Heart left ventricle (tissue), 16 donors: ENCODE measurements around the gene EP400. TPM values are rescaled to one million over a fixed set of nuclear protein-coding genes. Genes with fewer than 3 reads are reported as not detected.

Experiments used
- ATAC-seq, 4 donors: fragments of 200-7000 bp; cut with Tn5 transposase; one replicate each; pipeline ENCODE4 v1.9.1; 2020 to 2022; ENCODE audit warnings: moderate library complexity in 4 of 4, mild to moderate bottlenecking in 3 of 4, moderate number of reproducible peaks in 1 of 4
- DNase-seq, 5 donors: peaks; one replicate each; pipeline ENCODE4 v3.0.0-alpha.2; 2020
- H3K27ac ChIP-seq, 12 donors: fragments of 200-600 bp; sonication (generic) in 4 of 12; one replicate each; pipeline versions ENCODE4 v1.5.0 to v1.8.0; 2016 to 2022; ENCODE audit warnings: mild to moderate bottlenecking in 2 of 12
- H3K27me3 ChIP-seq, 9 donors: fragments of 200-600 bp; sonication (generic) in 2 of 9; one replicate each; pipeline versions ENCODE4 v1.5.1 to v1.8.0; 2016 to 2022; ENCODE audit warnings: mild to moderate bottlenecking in 3 of 9
- H3K36me3 ChIP-seq, 9 donors: fragments of 200-600 bp; sonication (generic) in 2 of 9; one replicate each; pipeline versions ENCODE4 v1.5.0 to v1.8.0; 2018 to 2022; ENCODE audit warnings: mild to moderate bottlenecking in 2 of 9
- H3K4me1 ChIP-seq, 12 donors: fragments of 200-600 bp; sonication (generic) in 4 of 12; one replicate each; pipeline versions ENCODE4 v1.5.0 to v1.8.0; 2016 to 2022; ENCODE audit warnings: mild to moderate bottlenecking in 3 of 12
- H3K4me3 ChIP-seq, 12 donors: fragments of 200-600 bp; sonication (generic) in 4 of 12; one replicate each; pipeline versions ENCODE4 v1.5.0 to v1.8.0; 2017 to 2022; ENCODE audit warnings: mild to moderate bottlenecking in 9 of 12, moderate library complexity in 4 of 12
- H3K9me3 ChIP-seq, 12 donors: fragments of 200-600 bp; sonication (generic) in 4 of 12; one replicate each; pipeline versions ENCODE4 v1.5.0 to v1.8.0; 2016 to 2022; ENCODE audit warnings: mild to moderate bottlenecking in 1 of 12
- POLR2A ChIP-seq, 2 donors: fragments of 450-650 bp; IDR thresholded peaks; one replicate each; pipeline ENCODE4 v1.6.1; 2017; ENCODE audit warnings: antibody characterized with exemption in 2 of 2, mild to moderate bottlenecking in 2 of 2, moderate library complexity in 2 of 2
- WGBS, 4 donors: extraction: QIAGEN DNeasy Blood & Tissue Kit in 2 of 4; methylation state at CpG; one replicate each; pipeline versions ENCODE4 v1.1.5 to v1.1.7; 2013 to 2018; 5-methylcytosine and 5-hydroxymethylcytosine counted together
- intact Hi-C, 10 donors: fragments of 100-400 bp; cut with DNase I; formaldehyde crosslinking; loops; one replicate each; pipeline versions ENCODE4 v1.11.1 to v1.14.2; 2022
- polyA plus RNA-seq, 2 donors: library from polyadenylated mRNA; stranded (reverse); fragments of 200-250 nt; gene quantifications; one replicate each; pipeline ENCODE4 v1.2.3, GENCODE V29; 2013
- total RNA-seq, 9 donors: library from RNA; depleted of rRNA in 2 of 9; stranded (reverse); fragments of >200 nt in 2 of 9; fragmentation: NEBNext Ultra II Directional in 3 of 9; extraction: Animal tissue kit (Norgen Biotek cat#: 25700) in 3 of 9; gene quantifications; one replicate each; pipeline versions ENCODE4 v1.1.0 to v1.2.4, GENCODE V29; 2016 to 2023
- TF ChIP-seq, protein P1 (sequence below), 12 donors: fragments of 200-600 bp; sonication (generic) in 4 of 12; IDR thresholded peaks; one replicate each; pipeline versions ENCODE4 v1.5.0 to v1.8.0; 2018 to 2022; ENCODE audit warnings: antibody characterized with exemption in 12 of 12, mild to moderate bottlenecking in 5 of 12
- donor health status: ischemic (EF 13 %, LVEDD 7.1; RV severe dilation, severe dysfunction).
- donor health status: healthy with polysubstance abuse.
- donor health status: DM: no; HTN: yes; CAD: no.
- donor health status: DM: no; HTN: no; CAD: no.
- donor health status: ischemic (EF 25% LVEDD 6.9; RV normal size, moderate dysfunction).
- donor health status: ischemic (EF 25% LVEDD 5.7; RV mildly dilated, moderate dysfunction).
- donor health status: healthy.
- donor health status: DM: yes; HTN: yes; CAD: no.
- donor health status: ischemic (EF 35%, LVEDD 5.7; RV mildly dilated, moderate dysfunction).
- donor health status: nonischemic (EF 11% LVEDD 7.7; RV severe dilation, severe dysfunction).
- donor health status: DM: yes; HTN: yes; CAD: no.
- donor health status: PGD.
- donor health status: ischemic (EF 29% LVEDD 5.4; RV normal size, mild dysfunction).
- donor health status: nonischemic (EF 23%, LVEDD 6.1; RV moderate dilation, normal function).

The EP400 gene
- total and polyA plus RNA-seq, 11 donors = 9.8 to 27.8 (median 13.5) TPM

GRCh38 chr12:132000286-132000872 lies 50.6 kb downstream of the EP400 start:
- DNase-seq = no peak
- no peak overlapping the region for H3K4me3 ChIP-seq
- TF ChIP-seq POLR2A (IDR thresholded peaks at IDR 0.05) = no peak
- TF ChIP-seq, protein P1, sequence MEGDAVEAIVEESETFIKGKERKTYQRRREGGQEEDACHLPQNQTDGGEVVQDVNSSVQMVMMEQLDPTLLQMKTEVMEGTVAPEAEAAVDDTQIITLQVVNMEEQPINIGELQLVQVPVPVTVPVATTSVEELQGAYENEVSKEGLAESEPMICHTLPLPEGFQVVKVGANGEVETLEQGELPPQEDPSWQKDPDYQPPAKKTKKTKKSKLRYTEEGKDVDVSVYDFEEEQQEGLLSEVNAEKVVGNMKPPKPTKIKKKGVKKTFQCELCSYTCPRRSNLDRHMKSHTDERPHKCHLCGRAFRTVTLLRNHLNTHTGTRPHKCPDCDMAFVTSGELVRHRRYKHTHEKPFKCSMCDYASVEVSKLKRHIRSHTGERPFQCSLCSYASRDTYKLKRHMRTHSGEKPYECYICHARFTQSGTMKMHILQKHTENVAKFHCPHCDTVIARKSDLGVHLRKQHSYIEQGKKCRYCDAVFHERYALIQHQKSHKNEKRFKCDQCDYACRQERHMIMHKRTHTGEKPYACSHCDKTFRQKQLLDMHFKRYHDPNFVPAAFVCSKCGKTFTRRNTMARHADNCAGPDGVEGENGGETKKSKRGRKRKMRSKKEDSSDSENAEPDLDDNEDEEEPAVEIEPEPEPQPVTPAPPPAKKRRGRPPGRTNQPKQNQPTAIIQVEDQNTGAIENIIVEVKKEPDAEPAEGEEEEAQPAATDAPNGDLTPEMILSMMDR (IDR thresholded peaks at IDR 0.05) = no peak
- peaks cover 0 to 3% (median 0%) of the 10 kb centered on the region in 12 donors for H3K4me1 ChIP-seq
- 88 to 98% (median 91%) methylated on average over 1 of the region's 1 CpG for WGBS, 4 donors
- no peak overlapping the region for H3K27ac ChIP-seq
- ATAC-seq = no peak
- no peaks in the 10 kb centered on the region for H3K9me3 ChIP-seq
- peaks cover 0 to 78% (median 62%) of the 10 kb centered on the region in 9 donors for H3K36me3 ChIP-seq
- H3K27me3 ChIP-seq = no peaks in the 10 kb centered on the region
- intact Hi-C loops = loop anchor here in 6 of 10 donors (2.0 to 10.0 kb wide), 7 partner anchors 43 to 1086 kb away; no protein-coding TSS in a partner anchor

DNA sequence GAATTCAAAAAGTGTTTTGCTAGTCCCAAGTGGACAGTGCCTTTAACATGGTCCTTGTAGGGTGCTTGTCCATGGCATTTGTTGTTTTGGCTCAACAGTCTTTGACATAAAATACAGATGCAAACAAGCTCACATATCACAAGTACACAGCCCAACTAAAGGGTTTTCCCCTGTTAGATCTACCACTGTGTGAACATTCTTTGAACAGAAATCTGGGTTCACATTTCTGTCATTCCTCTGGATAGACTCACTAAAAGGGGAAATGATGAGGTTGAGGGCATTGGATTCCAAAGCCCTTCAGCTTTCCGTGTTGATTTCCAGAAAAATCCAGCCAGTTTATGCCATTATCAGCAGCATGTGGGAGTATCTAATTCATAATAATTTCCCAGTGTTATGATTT lies 54.1 kb downstream of the EP400 start:
- TF ChIP-seq POLR2A (IDR thresholded peaks at IDR 0.05) = no peak
- TF ChIP-seq, protein P1 (IDR thresholded peaks at IDR 0.05) = no peak
- no peaks in the 10 kb centered on the region for H3K27me3 ChIP-seq
- ATAC-seq (no peak), DNase-seq (no peak)
- peaks cover 0 to 3% (median 0%) of the 10 kb centered on the region in 12 donors for H3K4me1 ChIP-seq
- no peaks in the 10 kb centered on the region for H3K9me3 ChIP-seq
- H3K4me3 ChIP-seq = no peak overlapping the region
- 59 to 75% (median 71%) methylated on average over 1 of the region's 1 CpG for WGBS, 4 donors
- H3K36me3 ChIP-seq = peaks cover 0 to 80% (median 72%) of the 10 kb centered on the region in 9 donors
- intact Hi-C loops = loop anchor here in 6 of 10 donors (5.0 to 10.0 kb wide), 6 partner anchors 47 to 1089 kb away; no protein-coding TSS in a partner anchor
- H3K27ac ChIP-seq = no peak overlapping the region

DNA sequence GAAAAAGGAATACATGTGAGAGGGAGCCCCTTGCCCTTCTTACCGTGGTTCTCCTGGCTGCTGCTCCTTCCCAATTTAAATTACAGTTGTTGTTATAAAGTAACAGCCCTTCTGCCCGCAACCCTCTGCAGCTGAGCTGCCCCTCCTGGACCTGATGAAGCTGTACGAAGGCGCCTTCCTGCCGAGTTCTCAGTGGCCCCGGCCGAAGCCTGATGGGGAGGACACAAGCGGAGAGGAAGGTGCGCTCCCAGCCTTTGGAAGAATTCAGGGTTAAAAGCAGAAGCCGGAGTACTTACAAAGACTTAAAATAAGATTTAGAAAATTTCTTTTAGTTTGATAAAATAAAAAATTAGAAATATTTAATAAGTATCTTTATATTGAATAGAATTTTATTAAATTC lies 55.2 kb downstream of the EP400 start:
- DNase-seq = no peak
- 94 to 96% (median 96%) methylated on average over 10 of the region's 10 CpGs for WGBS, 4 donors
- Histone ChIP-seq H3K9me3 (no peaks in the 10 kb centered on the region), H3K36me3 (peaks cover 0 to 87% (median 62%) of the 10 kb centered on the region in 9 donors), H3K4me3 (no peak overlapping the region), H3K4me1 (peaks cover 0 to 3% (median 0%) of the 10 kb centered on the region in 12 donors), H3K27ac (no peak overlapping the region), H3K27me3 (no peaks in the 10 kb centered on the region)
- intact Hi-C loops = loop anchor here in 6 of 10 donors (5.0 to 10.0 kb wide), 6 partner anchors 48 to 1090 kb away; no protein-coding TSS in a partner anchor
- TF ChIP-seq POLR2A (IDR thresholded peaks at IDR 0.05) = no peak
- TF ChIP-seq, protein P1 (IDR thresholded peaks at IDR 0.05) = no peak
- no peak for ATAC-seq

- intact Hi-C loops = loop anchor here in 3 of 10 donors (10.0 kb wide), 2 partner anchors 901 to 1091 kb away; no protein-coding TSS in a partner anchor
- TF ChIP-seq, protein P1 (IDR thresholded peaks at IDR 0.05) = no peak
- no peak for TF ChIP-seq POLR2A (IDR thresholded peaks at IDR 0.05)
- peaks cover 0 to 88% (median 65%) of the 10 kb centered on the region in 9 donors for H3K36me3 ChIP-seq
- no peak overlapping the region for H3K4me3 ChIP-seq
- H3K27ac ChIP-seq = no peak overlapping the region
- ATAC-seq = no peak
- H3K9me3 ChIP-seq = no peaks in the 10 kb centered on the region
- 88 to 95% (median 93%) methylated on average over 19 of the region's 19 CpGs for WGBS, 4 donors
- H3K27me3 ChIP-seq = no peaks in the 10 kb centered on the region
- H3K4me1 ChIP-seq = peaks cover 0 to 3% (median 0%) of the 10 kb centered on the region in 12 donors
- DNase-seq = no peak
Observed at GRCh38 chr12:132006056-132006680, 56.4 kb downstream of the EP400 start.
